OCI-LY3 (cell line): ENCODE data around the gene RGS13.

Experiments used
- H2AFZ ChIP-seq: fragments of 200-600, 300-600 bp; shearing (Covaris generic); 2 replicates; pipeline ENCODE4 v1.6.0; 2014; ENCODE audit warnings: antibody characterized with exemption, low read depth, low read length
- H3K27ac ChIP-seq: fragments of 200-600, 300-600 bp; sonication (generic); 2 replicates; pipeline ENCODE4 v1.5.1; 2014; ENCODE audit warnings: mild to moderate bottlenecking, low read length, moderate library complexity, mixed read lengths
- H3K27me3 ChIP-seq: fragments of 200-600, 300-600 bp; sonication (generic); 2 replicates; pipeline ENCODE4 v1.6.1; 2014; ENCODE audit warnings: low read depth, low read length, mixed read lengths
- H3K36me3 ChIP-seq: fragments of 200-600, 300-600 bp; sonication (generic); replicated peaks from 2 replicates; pipeline ENCODE3; 2014; ENCODE audit warnings: low read depth, low read length, mixed read lengths
- H3K4me1 ChIP-seq: fragments of 300-600, 200-600 bp; sonication (generic); 2 replicates; pipeline ENCODE4 v1.6.1; 2014; ENCODE audit warnings: low read length, mixed read lengths
- H3K4me2 ChIP-seq: fragments of 200-600, 300-600 bp; sonication (generic); 2 replicates; pipeline ENCODE4 v1.6.1; 2014; ENCODE audit warnings: low read length, mixed read lengths
- H3K4me3 ChIP-seq: fragments of 300-600, 200-600 bp; sonication (generic); 2 replicates; pipeline ENCODE4 v1.5.1; 2014; ENCODE audit warnings: antibody characterized with exemption, mild to moderate bottlenecking, low read length, moderate library complexity
- H3K79me2 ChIP-seq: fragments of 300-600, 200-600 bp; shearing (Covaris generic); 2 replicates; pipeline ENCODE4 v1.6.1; 2014; ENCODE audit warnings: mild to moderate bottlenecking, low read length, mixed read lengths
- H3K9ac ChIP-seq: fragments of 300-600, 200-600 bp; shearing (Covaris generic); 2 replicates; pipeline ENCODE4 v1.6.0; 2014; ENCODE audit warnings: mild to moderate bottlenecking, low read length, moderate library complexity
- H3K9me3 ChIP-seq: fragments of 200-600, 300-600 bp; shearing (Covaris generic); 2 replicates; pipeline ENCODE4 v1.6.1; 2014; ENCODE audit warnings: low read length, mixed read lengths; ENCODE audit not compliant: insufficient read depth
- H4K20me1 ChIP-seq: fragments of 200-600, 300-600 bp; sonication (generic); 2 replicates; pipeline ENCODE4 v1.6.1; 2016; ENCODE audit warnings: low read length, mixed read lengths; ENCODE audit not compliant: insufficient read depth
- CTCF ChIP-seq: fragments of 200-600, 300-600 bp; sonication (generic); IDR thresholded peaks from 2 replicates; pipeline ENCODE4 v1.5.1; 2014; ENCODE audit warnings: antibody characterized with exemption, low read length, low read depth
- EZH2phosphoT487 ChIP-seq: fragments of 200-600 bp; shearing (Covaris generic); IDR thresholded peaks from 2 replicates; pipeline ENCODE4 v1.6.1; 2018; ENCODE audit warnings: antibody characterized with exemption, mixed run types, low read depth

Gene RGS13

GRCh38 chr1:192635041-192635440 is 906 bp upstream of the RGS13 start:
- peak overlapping the region; percentile 78 for H3K4me3 ChIP-seq
- H3K79me2 ChIP-seq, result peaks cover 91% of the 10 kb centered on the region
- H2AFZ ChIP-seq, result no peak overlapping the region
- H3K9me3 ChIP-seq, result no peaks in the 10 kb centered on the region
- peak overlapping the region; percentile 83 for H3K4me2 ChIP-seq
- peaks cover 17% of the 10 kb centered on the region for H3K36me3 ChIP-seq
- TF ChIP-seq EZH2phosphoT487 (no peak), CTCF (no peak)
- no peaks in the 10 kb centered on the region for H4K20me1 ChIP-seq
- peak overlapping the region; percentile 89 for H3K9ac ChIP-seq
- H3K27ac ChIP-seq, result peak overlapping the region; percentile 96
- peaks cover 68% of the 10 kb centered on the region for H3K4me1 ChIP-seq
- no peaks in the 10 kb centered on the region for H3K27me3 ChIP-seq

GRCh38 chr1:192639607-192640368 is 3.8 kb downstream of the RGS13 start:
- Histone ChIP-seq H3K27ac (peak overlapping the region; percentile 96), H3K9me3 (no peaks in the 10 kb centered on the region), H2AFZ (no peak overlapping the region), H4K20me1 (peaks cover 36% of the 10 kb centered on the region), H3K4me3 (peak overlapping the region; percentile 78), H3K4me1 (peaks cover 67% of the 10 kb centered on the region), H3K79me2 (peaks cover 91% of the 10 kb centered on the region), H3K4me2 (peak overlapping the region; percentile 90), H3K27me3 (no peaks in the 10 kb centered on the region), H3K36me3 (peaks cover 53% of the 10 kb centered on the region), H3K9ac (peak overlapping the region; percentile 89)
- TF ChIP-seq EZH2phosphoT487 (no peak; the same call in 1 of the 2 replicates), CTCF (no peak)

GRCh38 chr1:192652159-192652558 is 16.2 kb downstream of the RGS13 start:
- Histone ChIP-seq H3K79me2 (peaks cover 70% of the 10 kb centered on the region), H3K4me2 (no peak overlapping the region), H3K9me3 (no peaks in the 10 kb centered on the region), H3K36me3 (peaks cover 86% of the 10 kb centered on the region), H3K4me3 (no peak overlapping the region), H3K27ac (no peak overlapping the region), H3K27me3 (no peaks in the 10 kb centered on the region), H3K4me1 (no peaks in the 10 kb centered on the region), H4K20me1 (peaks cover 88% of the 10 kb centered on the region), H3K9ac (no peak overlapping the region), H2AFZ (no peak overlapping the region)
- TF ChIP-seq EZH2phosphoT487 (no peak), CTCF (no peak)

- Histone ChIP-seq H4K20me1 (peaks cover 89% of the 10 kb centered on the region), H3K9ac (no peak overlapping the region), H3K4me2 (no peak overlapping the region), H3K79me2 (peaks cover 53% of the 10 kb centered on the region), H3K4me3 (no peak overlapping the region), H2AFZ (no peak overlapping the region), H3K27me3 (no peaks in the 10 kb centered on the region), H3K9me3 (no peaks in the 10 kb centered on the region), H3K27ac (no peak overlapping the region), H3K36me3 (peaks cover 88% of the 10 kb centered on the region), H3K4me1 (no peaks in the 10 kb centered on the region)
- no peak for TF ChIP-seq EZH2phosphoT487
- TF ChIP-seq CTCF, result no peak
Measured at GRCh38 chr1:192654120-192654519, 18.2 kb downstream of the RGS13 start.
